HPDE6-E6E7 (cell line): ENCODE measurements around the gene ATXN2L.
A peak's percentile ranks its signal among the peaks of the same experiment; 100 is the strongest.
"Not testable (repeated sequence)": the region's sequence is repeated elsewhere in the genome, so short reads cannot be mapped to it uniquely, and the experiment has no call there.

ENCODE experiments used
- DNase-seq: peaks from one replicate; pipeline ENCODE4 v3.0.0; 2011; ENCODE audit warnings: missing footprints; ENCODE audit errors: extremely low spot score

The ATXN2L gene, protein sequence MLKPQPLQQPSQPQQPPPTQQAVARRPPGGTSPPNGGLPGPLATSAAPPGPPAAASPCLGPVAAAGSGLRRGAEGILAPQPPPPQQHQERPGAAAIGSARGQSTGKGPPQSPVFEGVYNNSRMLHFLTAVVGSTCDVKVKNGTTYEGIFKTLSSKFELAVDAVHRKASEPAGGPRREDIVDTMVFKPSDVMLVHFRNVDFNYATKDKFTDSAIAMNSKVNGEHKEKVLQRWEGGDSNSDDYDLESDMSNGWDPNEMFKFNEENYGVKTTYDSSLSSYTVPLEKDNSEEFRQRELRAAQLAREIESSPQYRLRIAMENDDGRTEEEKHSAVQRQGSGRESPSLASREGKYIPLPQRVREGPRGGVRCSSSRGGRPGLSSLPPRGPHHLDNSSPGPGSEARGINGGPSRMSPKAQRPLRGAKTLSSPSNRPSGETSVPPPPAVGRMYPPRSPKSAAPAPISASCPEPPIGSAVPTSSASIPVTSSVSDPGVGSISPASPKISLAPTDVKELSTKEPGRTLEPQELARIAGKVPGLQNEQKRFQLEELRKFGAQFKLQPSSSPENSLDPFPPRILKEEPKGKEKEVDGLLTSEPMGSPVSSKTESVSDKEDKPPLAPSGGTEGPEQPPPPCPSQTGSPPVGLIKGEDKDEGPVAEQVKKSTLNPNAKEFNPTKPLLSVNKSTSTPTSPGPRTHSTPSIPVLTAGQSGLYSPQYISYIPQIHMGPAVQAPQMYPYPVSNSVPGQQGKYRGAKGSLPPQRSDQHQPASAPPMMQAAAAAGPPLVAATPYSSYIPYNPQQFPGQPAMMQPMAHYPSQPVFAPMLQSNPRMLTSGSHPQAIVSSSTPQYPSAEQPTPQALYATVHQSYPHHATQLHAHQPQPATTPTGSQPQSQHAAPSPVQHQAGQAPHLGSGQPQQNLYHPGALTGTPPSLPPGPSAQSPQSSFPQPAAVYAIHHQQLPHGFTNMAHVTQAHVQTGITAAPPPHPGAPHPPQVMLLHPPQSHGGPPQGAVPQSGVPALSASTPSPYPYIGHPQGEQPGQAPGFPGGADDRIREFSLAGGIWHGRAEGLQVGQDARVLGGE

GRCh38 chr16:28822520-28823290, at the start of gene ATXN2L:
TSS of gene ATXN2L (plus strand) at chr16:28822999. CDS start at chr16:28823260, 261 bp downstream.
- peak; percentile 80 for DNase-seq

GRCh38 chr16:28781697-28782096, 41.1 kb upstream of the ATXN2L start:
- not testable (repeated sequence) for DNase-seq

GRCh38 chr16:28782357-28782756, 40.4 kb upstream of the ATXN2L start:
- DNase-seq, result not testable (repeated sequence)

- not testable (repeated sequence) for DNase-seq
Observed at GRCh38 chr16:28802235-28803019, 20.4 kb upstream of the ATXN2L start.

DNA sequence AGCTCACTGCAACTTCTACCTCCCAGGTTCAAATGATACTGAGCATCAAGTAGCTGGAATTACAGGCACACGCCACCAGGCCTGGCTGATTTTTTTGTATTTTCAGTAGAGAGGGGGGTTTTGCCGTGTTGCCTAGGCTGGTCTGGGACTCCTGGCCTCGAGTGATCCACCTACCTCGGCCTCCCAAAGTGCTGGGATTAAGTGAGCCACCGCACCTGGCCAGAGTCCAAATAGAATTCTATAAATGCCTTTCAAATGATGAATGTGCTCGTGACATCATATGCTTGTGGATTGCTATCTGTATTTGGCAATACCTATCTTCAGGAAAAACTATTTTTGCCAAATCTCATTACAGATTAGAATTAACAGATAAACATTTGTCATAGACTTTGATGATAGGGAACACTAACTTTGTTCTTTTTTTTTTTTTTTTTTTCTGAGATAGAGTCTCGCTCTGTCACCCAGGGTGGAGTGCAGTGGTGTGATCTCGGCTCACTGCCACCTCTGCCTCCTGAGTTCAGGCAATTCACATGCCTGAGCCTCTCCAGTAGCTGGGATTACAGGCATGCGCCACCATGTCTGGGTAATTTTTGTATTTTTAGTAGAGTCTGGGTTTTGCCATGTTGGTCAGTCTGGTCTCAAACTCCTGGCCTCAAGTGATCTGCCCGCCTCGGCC, 15.2 kb upstream of the ATXN2L start:
- not testable (repeated sequence) for DNase-seq

- DNase-seq, result no peak
Observed at GRCh38 chr16:28820016-28820415, 2.8 kb upstream of the ATXN2L start.

DNA sequence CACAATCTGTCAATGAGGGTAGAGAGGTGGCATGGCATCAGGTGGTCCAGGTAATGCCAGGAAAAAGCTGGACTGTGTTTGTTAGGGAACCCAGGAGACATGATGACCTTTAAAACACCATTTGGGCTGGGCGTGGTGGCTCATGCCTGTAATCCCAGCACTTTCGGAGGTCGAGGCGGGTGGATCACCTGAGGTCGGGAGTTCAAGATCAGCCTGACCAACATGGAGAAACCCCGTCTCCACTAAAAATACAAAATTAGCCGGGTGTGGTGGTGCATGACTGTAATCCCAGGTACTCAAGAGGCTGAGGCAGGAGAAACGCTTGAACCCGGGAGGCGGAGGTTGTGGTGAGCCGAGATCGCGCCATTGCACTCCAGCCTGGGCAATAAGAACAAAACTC, 2.3 kb upstream of the ATXN2L start:
- DNase-seq, result not testable (repeated sequence)

GRCh38 chr16:28821874-28822519, 802 bp upstream of the ATXN2L start:
- DNase-seq, result no peak

DNA sequence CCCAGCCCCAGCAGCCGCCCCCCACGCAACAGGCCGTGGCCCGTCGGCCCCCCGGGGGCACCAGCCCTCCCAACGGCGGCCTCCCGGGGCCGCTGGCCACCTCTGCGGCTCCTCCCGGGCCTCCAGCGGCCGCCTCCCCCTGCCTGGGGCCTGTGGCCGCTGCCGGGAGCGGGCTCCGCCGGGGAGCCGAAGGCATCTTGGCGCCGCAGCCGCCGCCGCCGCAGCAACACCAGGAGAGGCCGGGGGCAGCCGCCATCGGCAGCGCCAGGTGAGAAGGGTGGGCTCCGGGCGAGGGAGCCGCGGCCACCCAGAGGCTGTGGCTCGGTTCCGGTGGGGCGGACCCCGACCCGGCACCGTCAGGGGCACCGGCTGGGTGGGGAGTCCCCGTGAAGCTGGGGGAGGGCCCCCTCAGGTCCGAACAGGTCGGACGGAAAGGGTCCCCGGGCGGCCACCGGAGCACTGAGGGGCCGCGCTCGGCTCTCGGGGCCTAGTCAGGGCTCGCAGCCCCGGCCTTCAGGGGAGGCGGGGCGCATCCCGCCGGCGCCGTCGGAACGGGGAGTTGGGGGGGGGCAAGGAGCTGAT, 583 bp downstream of the ATXN2L start:
- peak; percentile 26 for DNase-seq

DNA sequence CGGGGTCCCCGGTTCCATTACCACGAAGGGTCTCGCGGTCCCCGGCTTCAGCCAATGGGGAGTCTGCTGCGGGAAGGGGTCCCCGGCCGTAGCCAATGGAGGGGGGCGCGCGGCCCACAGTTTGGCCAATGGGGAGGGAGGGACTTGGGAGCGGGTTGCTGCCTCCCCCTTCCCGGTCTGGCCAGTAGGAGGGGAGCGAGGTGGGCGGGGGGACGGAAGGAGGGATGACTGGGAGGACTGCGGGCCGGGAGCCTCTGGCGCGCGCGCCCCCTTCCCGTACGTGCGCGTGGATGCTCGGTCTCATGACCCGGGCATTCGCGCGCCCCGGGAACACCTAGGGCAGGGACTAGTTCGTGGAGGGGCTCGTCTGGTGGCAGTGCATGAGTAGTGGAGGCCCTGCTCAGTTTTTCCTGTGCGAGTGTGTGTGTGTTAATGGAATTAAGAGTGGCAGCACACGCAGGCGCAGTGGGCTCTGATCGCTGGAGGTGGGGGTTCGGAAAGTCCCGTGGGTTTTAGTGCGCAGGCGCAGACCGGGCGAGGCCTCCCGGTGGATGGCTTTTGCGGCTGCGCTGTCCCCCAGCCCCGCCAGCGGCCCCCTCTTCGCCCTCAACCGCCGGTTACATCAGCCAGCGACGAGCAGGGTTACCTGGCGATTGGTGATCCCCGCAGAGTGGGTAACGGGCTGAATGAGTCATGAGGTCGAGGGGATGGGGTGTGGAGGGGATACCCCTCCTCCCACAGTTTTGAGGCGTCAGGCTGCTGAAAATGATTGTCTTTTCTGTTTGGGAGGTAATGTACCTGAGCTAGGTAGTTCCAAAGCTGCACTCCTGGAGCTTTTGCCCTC, 1.3 kb downstream of the ATXN2L start:
- peak; percentile 95 for DNase-seq

DNA sequence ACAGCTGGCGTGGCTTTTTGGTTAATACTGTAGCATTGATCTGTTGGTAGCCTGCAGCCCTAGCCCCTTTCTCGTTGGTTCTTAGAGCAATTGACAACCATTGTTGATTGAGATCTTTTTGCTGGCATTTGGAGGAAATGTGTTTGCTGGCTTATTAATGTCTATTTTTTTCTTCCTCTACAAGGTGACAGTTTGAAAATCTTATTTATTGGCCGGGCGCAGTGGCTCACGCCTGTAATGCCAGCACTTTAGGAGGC, 1.8 kb downstream of the ATXN2L start:
- DNase-seq, result no peak

DNA sequence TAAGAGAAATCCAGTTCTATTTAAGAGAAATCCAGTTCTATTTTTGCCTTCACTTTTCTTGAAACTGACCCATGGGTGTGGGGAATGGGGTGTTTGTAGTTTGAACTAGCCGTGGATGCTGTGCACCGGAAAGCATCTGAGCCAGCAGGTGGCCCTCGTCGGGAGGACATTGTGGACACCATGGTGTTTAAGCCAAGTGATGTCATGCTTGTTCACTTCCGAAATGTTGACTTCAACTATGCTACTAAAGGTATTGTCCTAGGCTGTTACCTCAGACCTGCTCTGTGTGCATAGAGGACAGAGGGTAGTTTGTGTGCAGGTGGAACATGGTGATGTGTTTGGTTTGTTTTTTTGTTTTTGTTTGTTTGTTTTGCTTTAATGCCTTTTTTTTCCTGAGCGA, 3.3 kb downstream of the ATXN2L start:
- DNase-seq, result no peak

DNA sequence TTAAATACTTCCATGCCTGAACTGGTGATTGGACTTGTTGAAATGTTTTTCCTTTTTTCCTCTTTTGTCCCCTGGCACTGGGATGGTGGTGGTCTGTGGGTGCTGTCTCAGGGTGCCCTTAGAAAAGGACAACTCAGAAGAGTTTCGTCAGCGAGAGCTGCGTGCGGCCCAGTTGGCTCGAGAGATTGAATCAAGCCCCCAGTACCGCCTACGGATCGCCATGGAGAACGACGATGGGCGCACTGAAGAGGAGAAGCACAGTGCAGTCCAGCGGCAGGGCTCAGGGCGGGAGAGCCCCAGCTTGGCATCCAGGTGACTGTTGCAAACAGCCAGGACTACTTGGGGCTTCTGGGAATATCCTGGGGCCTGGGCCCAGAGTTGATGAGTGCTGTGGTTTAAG, 6.9 kb downstream of the ATXN2L start:
- no peak for DNase-seq

DNA sequence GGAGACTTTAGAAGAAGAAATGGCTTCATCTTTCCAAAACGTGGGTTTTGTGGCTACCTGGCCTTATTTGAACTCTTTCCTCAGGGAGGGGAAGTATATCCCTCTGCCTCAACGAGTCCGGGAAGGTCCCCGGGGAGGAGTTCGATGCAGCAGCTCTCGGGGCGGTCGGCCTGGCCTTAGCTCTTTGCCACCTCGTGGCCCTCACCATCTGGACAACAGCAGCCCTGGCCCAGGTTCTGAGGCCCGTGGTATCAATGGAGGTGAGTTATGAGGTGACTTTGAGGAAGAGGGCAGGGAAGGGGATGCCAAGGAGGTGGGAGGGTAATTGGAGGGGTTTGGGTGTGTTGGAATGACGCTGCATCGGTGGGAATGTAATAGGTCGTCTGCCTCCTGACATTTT, 7.7 kb downstream of the ATXN2L start:
- no peak for DNase-seq

DNA sequence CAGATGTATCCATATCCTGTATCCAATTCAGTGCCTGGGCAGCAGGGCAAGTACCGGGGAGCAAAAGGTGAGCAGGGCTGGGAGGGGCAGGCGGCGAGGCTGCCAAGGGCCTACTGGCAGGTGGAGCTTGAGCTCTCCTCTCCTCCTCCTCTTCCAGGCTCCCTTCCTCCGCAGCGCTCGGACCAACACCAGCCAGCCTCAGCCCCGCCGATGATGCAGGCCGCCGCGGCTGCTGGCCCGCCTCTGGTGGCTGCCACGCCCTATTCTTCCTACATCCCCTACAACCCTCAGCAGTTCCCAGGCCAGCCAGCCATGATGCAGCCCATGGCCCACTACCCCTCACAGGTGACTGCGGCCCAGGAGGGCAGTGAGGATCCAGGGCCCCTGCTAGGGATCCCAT, 11.6 kb downstream of the ATXN2L start:
- DNase-seq, result no peak

- no peak for DNase-seq
Observed at GRCh38 chr16:28834873-28835863, 12.4 kb downstream of the ATXN2L start.
